GM23248 (cell line): ENCODE measurements around the gene GPR155.

Experiments
- EZH2 ChIP-seq: fragments of 200-600 bp; sonication (generic); IDR thresholded peaks from 2 replicates; pipeline ENCODE4 v1.6.1; 2018; ENCODE audit warnings: antibody characterized with exemption, mild to moderate bottlenecking; ENCODE audit not compliant: insufficient read depth, poor library complexity, severe bottlenecking
- EZH2phosphoT487 ChIP-seq: fragments of 200-600 bp; sonication (generic); IDR thresholded peaks from 2 replicates; pipeline ENCODE4 v1.6.1; 2018; ENCODE audit warnings: antibody characterized with exemption, moderate library complexity, mild to moderate bottlenecking, low read depth; ENCODE audit not compliant: insufficient read depth

- TF ChIP-seq EZH2 (no peak), EZH2phosphoT487 (no peak)
Measured at GRCh38 chr2:174392706-174393105, 94.1 kb downstream of the GPR155 start.
